ENCODE results near the gene SLC38A6.
A peak's percentile ranks its signal among the peaks of the same experiment; 100 is the strongest.

Gene SLC38A6

DNA sequence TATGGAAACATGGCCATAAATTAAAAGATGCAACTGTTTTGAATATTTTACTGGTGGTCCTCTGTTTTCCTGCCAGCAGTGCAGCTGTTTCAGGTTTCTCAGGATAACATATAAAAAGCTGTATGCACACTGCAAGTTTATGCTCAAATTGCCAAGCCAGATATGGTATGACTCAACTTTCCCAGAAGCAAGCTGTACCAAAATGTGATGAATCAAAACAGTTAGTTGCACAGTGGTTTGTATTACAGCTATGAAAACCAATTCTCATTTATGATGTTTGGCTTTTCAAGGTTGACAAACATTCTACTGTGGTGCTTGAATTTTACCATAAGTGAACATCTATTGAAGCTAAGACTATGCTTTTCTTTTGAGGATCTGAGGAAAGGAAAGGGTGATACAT, 15.6 kb upstream of the SLC38A6 start:
- TF ChIP-seq, protein P1, sequence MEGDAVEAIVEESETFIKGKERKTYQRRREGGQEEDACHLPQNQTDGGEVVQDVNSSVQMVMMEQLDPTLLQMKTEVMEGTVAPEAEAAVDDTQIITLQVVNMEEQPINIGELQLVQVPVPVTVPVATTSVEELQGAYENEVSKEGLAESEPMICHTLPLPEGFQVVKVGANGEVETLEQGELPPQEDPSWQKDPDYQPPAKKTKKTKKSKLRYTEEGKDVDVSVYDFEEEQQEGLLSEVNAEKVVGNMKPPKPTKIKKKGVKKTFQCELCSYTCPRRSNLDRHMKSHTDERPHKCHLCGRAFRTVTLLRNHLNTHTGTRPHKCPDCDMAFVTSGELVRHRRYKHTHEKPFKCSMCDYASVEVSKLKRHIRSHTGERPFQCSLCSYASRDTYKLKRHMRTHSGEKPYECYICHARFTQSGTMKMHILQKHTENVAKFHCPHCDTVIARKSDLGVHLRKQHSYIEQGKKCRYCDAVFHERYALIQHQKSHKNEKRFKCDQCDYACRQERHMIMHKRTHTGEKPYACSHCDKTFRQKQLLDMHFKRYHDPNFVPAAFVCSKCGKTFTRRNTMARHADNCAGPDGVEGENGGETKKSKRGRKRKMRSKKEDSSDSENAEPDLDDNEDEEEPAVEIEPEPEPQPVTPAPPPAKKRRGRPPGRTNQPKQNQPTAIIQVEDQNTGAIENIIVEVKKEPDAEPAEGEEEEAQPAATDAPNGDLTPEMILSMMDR (IDR thresholded peaks at IDR 0.05; ENCODE audit: low read depth, low read length, missing control alignments): no peak
- no peak overlapping the region for H3K4me3 ChIP-seq (replicated peaks; ENCODE audit: low read depth, low read length)
- DNase-seq (ENCODE audit: extremely low read depth, low read depth): peak; percentile 45

DNA sequence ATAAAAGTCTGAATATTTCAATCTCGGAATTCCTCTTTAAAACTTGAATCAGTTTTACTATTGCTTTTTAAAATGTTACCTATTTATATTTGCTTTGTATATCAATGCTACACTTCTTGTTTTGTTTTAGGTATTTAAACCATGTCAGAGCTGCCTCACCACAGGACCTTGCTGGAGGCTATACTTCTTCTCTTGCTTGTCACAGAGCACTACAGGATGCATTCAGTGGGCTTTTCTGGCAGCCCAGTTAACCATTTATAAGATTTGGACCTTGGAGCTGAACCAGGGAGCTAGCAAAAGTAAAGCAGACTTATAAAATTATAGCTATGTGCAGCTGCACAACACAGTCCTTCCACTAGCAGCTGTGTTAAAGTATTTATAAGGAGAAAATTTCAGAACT, 12.9 kb upstream of the SLC38A6 start:
- TF ChIP-seq, protein P1 (IDR thresholded peaks at IDR 0.05; ENCODE audit: low read depth, low read length, missing control alignments): no peak
- DNase-seq (ENCODE audit: extremely low read depth, low read depth): no peak
- no peak overlapping the region for H3K4me3 ChIP-seq (replicated peaks; ENCODE audit: low read depth, low read length)

DNA sequence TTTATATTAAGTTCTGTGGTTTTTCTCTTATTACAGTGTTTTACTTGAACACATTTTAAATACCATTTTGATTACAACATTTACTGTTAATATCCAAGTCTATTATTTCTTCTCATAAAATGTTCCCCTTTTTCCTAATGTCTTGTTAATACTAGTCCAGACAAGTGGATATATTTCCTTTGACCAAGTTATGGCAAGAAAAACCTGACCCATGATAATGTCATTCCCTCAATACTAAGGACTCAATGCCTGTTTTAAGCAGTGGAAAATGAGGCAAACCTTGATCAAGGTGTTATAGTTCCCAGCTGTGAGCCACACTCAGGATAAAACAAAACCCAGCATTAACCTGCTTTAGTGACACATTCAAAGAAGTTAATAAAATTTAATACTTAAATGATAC, 12.4 kb upstream of the SLC38A6 start:
- DNase-seq (ENCODE audit: extremely low read depth, low read depth): no peak
- H3K4me3 ChIP-seq (replicated peaks; ENCODE audit: low read depth, low read length): no peak overlapping the region
- TF ChIP-seq, protein P1 (IDR thresholded peaks at IDR 0.05; ENCODE audit: low read depth, low read length, missing control alignments): no peak

DNA sequence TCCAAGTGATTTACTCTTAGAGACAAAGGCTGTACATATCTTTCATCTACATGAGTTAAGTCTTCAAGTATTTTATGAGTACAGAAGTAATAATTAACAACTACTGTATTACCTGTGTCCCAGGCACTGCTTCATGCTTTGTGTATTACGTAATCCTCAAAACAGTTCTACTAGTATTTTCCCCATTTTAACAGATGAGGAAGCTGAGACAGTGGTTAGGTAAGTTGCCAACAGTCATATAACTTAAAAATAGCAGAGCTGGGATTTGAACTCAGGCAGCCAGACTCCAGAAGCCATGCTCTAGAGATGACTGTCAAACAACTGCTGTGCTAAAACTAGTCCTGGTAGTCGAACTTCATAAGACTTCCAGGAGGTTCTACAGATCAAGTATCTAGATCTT, 10.9 kb upstream of the SLC38A6 start:
- no peak overlapping the region for H3K4me3 ChIP-seq (replicated peaks; ENCODE audit: low read depth, low read length)
- TF ChIP-seq, protein P1 (IDR thresholded peaks at IDR 0.05; ENCODE audit: low read depth, low read length, missing control alignments): no peak
- DNase-seq (ENCODE audit: extremely low read depth, low read depth): no peak

DNA sequence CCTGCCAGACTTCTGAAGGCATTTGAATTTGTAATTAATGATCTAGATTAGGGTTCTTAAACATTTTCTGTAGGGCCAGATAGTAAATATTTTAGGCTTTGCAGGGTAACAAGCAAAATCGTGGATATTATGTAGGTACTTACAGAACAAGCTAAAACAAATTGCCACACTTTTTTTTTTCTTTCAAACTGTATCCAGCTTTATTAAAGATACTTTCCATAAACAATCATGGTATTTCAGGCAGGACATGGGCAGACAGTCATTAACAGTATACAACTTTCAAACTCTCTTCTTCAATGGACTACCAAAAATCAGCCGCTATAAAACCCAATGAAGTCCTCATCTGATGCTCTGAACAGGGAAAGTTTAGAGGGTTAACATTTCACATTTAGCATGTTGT, 9.8 kb upstream of the SLC38A6 start:
- H3K4me3 ChIP-seq (replicated peaks; ENCODE audit: low read depth, low read length): no peak overlapping the region
- no peak for DNase-seq (ENCODE audit: extremely low read depth, low read depth)
- TF ChIP-seq, protein P1 (IDR thresholded peaks at IDR 0.05; ENCODE audit: low read depth, low read length, missing control alignments): no peak

DNA sequence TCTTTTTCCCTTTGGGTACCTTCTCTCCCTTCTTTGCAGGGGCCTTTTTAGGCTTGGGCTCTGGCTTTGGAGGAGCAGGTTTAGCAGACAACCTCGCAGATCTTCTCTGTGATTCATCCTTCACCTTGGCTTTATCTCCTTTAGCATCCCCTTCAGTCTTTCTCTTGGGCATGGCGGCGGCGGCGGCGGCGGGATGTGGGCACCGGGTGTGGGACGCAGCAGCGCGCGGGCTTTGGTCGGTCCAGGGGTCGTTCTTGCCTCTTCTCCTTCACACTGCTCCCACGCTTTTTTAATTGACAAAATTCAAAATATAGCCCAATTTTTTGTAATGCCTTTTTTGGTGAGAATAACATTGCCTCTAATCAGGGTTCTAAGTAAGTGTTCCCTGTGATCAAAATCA, 8.8 kb upstream of the SLC38A6 start:
- TF ChIP-seq, protein P1 (IDR thresholded peaks at IDR 0.05; ENCODE audit: low read depth, low read length, missing control alignments): no peak
- no peak for DNase-seq (ENCODE audit: extremely low read depth, low read depth)
- no peak overlapping the region for H3K4me3 ChIP-seq (replicated peaks; ENCODE audit: low read depth, low read length)

DNA sequence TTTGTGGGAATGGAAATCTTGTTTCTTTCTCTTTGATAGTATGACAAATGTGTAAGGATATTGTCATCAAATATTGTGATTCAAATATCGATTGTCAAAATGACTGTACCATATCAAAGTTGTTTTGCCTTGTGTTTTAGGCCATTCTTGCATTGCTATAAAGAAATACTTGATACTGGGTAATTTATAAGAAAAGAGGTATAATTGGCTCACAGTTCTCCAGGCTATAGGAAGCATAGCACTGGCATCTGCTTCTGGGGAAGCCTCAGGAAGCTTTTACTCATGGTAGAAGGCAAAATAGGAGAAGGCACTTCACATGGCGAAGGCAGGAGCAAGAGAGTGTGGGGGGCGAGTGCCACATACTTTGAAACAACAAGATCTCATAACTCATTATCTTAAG, 8.0 kb upstream of the SLC38A6 start:
- DNase-seq (ENCODE audit: extremely low read depth, low read depth): no peak
- TF ChIP-seq, protein P1 (IDR thresholded peaks at IDR 0.05; ENCODE audit: low read depth, low read length, missing control alignments): no peak
- no peak overlapping the region for H3K4me3 ChIP-seq (replicated peaks; ENCODE audit: low read depth, low read length)

Data from HFF-Myc (cell line).